ENCODE results near the gene SPAG4. TPM values are rescaled to one million over a fixed set of nuclear protein-coding genes. Genes with fewer than 3 reads are reported as not detected.

Gene SPAG4, protein sequence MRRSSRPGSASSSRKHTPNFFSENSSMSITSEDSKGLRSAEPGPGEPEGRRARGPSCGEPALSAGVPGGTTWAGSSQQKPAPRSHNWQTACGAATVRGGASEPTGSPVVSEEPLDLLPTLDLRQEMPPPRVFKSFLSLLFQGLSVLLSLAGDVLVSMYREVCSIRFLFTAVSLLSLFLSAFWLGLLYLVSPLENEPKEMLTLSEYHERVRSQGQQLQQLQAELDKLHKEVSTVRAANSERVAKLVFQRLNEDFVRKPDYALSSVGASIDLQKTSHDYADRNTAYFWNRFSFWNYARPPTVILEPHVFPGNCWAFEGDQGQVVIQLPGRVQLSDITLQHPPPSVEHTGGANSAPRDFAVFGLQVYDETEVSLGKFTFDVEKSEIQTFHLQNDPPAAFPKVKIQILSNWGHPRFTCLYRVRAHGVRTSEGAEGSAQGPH
- 1 to 10 TPM; 6.4 to 6.9 TPM for total RNA-seq

DNA sequence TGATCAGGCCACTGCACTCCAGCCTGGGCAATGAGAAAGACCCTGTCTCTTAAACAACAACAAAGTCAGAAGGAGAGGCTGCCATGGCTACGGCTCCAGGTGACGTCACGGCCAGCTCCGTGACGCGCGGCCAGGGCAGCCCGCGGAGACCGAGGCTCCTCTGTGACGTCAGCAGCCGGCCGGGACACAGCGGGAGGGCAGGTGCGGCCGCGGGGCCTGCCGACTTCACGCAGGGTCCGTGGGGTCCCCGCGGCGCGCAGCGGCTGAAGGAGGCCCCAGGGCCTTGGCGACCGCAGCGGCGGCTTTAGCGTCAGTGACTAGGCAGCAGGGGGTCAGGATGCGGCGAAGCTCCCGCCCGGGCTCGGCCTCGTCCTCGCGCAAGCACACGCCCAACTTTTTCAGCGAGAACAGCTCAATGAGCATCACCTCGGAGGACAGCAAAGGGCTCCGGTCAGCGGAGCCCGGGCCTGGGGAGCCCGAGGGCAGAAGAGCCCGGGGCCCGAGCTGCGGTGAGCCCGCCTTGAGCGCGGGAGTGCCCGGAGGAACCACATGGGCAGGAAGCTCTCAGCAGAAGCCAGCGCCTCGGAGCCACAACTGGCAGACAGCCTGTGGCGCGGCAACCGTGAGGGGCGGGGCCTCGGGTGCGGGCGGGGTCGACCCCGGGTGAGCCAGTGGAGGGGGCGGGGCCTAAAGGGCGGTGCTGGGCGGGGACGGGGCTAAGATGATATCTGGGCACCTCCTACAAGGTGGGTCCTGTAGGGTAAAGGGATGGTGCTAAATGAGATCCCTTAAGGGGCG is at the start of gene SPAG4:
SPAG4 (plus strand) TSS at position 163 of the 798 bp plus-strand sequence; CDS start at position 338, 175 bp downstream.
- Mint-ChIP-seq H3K36me3 (ENCODE audit: low read depth) (no peaks in the 10 kb centered on the region), H3K9me3 (ENCODE audit: low read depth) (no peaks in the 10 kb centered on the region)
- intact Hi-C loops (cut with DNase I, micrococcal nuclease), result loop anchor here (1.0 to 5.0 kb wide), 19 partner anchors 15 to 1623 kb away; partner anchors contain the start of genes CEP250 (in 2 of the 2), ERGIC3 (in 2 of the 2), NFS1 (in 2 of the 2) and RBM39 (in 2 of the 2)

DNA sequence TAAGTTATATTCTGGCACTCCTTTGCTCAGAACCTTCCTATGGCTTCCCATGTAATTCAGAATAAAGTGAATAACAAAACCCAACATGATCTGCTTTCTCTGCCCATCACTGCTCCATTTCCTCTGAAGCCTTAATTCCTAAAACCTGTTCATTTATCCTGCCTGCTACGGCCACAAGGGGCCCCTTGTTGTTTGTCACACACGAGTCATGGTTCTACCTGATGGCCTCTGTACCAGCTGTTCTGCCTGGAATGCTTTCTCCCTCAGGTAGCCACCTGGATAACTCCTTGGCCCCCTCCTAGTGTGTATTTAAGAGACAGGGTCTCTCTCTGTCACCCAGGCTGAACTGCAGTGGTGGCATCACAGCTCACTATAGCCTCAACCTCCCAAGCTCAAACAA is 47.0 kb upstream of the SPAG4 start:
- no peak overlapping the region for H3K27ac Mint-ChIP-seq
- ChIA-PET CTCF (interaction anchor here (0.6 to 0.7 kb wide), 2 partner anchors 31 to 1478 kb away, joined by 3 to 4 read pairs; no protein-coding TSS in a partner anchor), POLR2A (no interaction called here)
- no peak overlapping the region for H3K4me3 Mint-ChIP-seq
- ATAC-seq (peak; percentile 42), DNase-seq (peak; percentile 25)
- intact Hi-C loops (cut with DNase I, micrococcal nuclease), result no loop called here
- no peaks in the 10 kb centered on the region for H3K36me3 Mint-ChIP-seq (ENCODE audit: low read depth)
- no peaks in the 10 kb centered on the region for H3K27me3 Mint-ChIP-seq
- no peaks in the 10 kb centered on the region for H3K9me3 Mint-ChIP-seq (ENCODE audit: low read depth)
- H3K4me1 Mint-ChIP-seq, result no peaks in the 10 kb centered on the region

More for the DNA sequence above, at the start of gene SPAG4:
- CTCF ChIA-PET, result interaction anchor here (0.5 to 6.7 kb wide), 8 partner anchors 11 to 624 kb away, joined by 3 to 92 read pairs (median 4); partner anchors contain the start of genes CPNE1, RBM12 and SCAND1
- Mint-ChIP-seq H3K4me1 (peaks cover 48% of the 10 kb centered on the region), H3K27ac (peak within 1 kb of the TSS; percentile 94), H3K27me3 (peaks cover 2% of the 10 kb centered on the region), H3K4me3 (peak within 1 kb of the TSS; percentile 83)
- POLR2A ChIA-PET, result interaction anchor here (0.7 to 3.0 kb wide), 12 partner anchors 13 to 161 kb away, joined by 3 to 35 read pairs (median 4); partner anchors contain the start of genes CEP250, CPNE1, ERGIC3 and NFS1
- ATAC-seq, result peak; percentile 86
- DNase-seq, result peak; percentile 100

DNA sequence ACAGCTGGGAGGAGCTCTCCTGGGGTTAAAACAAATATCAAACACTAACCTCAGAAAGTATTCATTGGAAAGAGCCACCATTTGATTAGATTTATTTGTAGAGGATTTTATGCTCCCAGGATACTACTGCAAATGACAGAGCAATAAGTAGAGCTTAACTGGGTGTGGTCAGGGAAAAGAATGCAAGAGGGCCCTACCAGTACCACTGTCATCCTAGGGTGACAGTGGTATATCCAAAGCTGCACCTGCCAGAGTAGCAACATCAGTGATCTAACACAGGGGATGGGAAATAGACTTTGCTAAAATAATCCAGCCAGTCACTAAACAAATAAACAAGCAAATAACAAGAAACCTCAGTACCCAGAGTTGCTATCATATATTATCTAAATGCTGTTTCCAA is 44.1 kb upstream of the SPAG4 start:
- H3K27ac Mint-ChIP-seq, result no peak overlapping the region
- CTCF ChIA-PET, result interaction anchor here (0.5 to 1.4 kb wide), 3 partner anchors 30 to 667 kb away, joined by 3 to 5 read pairs (median 4); no protein-coding TSS in a partner anchor
- no peak for ATAC-seq

DNA sequence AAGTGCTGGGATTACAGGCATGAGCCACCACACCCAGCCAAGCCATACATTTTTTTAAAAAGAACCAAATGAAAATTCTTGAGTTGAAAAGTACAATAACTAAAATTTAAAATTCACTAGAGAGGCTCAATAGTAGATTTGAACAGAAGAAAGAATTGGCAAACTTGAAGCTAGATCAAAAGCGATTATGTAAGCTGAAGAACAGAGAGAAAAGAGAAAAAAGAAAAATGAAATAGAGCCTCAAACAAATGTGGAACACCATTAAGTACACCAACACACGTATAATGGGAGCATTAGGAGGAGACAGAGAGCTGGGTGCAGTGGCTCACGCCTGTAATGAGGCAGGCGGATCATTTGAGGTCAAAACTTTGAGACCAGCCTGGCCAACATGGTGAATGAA is 42.8 kb upstream of the SPAG4 start:
- ChIA-PET POLR2A (interaction anchor here (0.6 kb wide), 1 partner anchor 156 kb away, joined by 3 read pairs; no protein-coding TSS in a partner anchor), CTCF (no interaction called here)
- H3K27ac Mint-ChIP-seq, result no peak overlapping the region
- no peaks in the 10 kb centered on the region for H3K9me3 Mint-ChIP-seq (ENCODE audit: low read depth)
- no peak for DNase-seq
- H3K27me3 Mint-ChIP-seq, result no peaks in the 10 kb centered on the region
- H3K4me3 Mint-ChIP-seq, result no peak overlapping the region
- no peak for ATAC-seq
- intact Hi-C loops (cut with DNase I, micrococcal nuclease), result no loop called here
- H3K4me1 Mint-ChIP-seq, result no peaks in the 10 kb centered on the region
- no peaks in the 10 kb centered on the region for H3K36me3 Mint-ChIP-seq (ENCODE audit: low read depth)

More for the DNA sequence above, 44.1 kb upstream of the SPAG4 start:
- H3K27me3 Mint-ChIP-seq, result no peaks in the 10 kb centered on the region
- intact Hi-C loops (cut with DNase I, micrococcal nuclease), result no loop called here
- POLR2A ChIA-PET, result no interaction called here
- H3K36me3 Mint-ChIP-seq (ENCODE audit: low read depth), result no peaks in the 10 kb centered on the region
- no peak for DNase-seq
- H3K4me1 Mint-ChIP-seq, result no peaks in the 10 kb centered on the region
- H3K9me3 Mint-ChIP-seq (ENCODE audit: low read depth), result no peaks in the 10 kb centered on the region
- no peak overlapping the region for H3K4me3 Mint-ChIP-seq

DNA sequence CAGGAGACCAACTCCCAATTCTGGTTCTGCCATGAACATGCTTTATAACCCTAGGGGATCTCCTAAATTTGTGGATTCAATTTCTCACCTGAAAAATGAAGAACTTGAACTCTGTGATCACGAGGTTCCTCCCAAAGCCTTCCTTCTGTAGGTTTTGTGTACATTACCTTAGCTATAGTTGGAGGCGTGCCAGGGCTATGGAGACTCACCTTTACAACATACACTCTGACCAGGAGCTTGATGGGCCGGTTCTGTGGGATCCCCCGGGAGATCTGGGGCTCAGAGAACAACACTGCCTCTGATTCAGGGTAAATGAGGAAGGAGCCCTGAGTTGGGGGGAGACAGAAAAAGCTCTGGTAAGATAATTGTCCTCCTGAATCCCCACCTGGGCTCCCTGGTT is 39.7 kb upstream of the SPAG4 start:
- ChIA-PET CTCF (no interaction called here), POLR2A (interaction anchor here (0.6 kb wide), 1 partner anchor 11 kb away, joined by 3 read pairs; no protein-coding TSS in a partner anchor)
- Mint-ChIP-seq H3K4me3 (no peak overlapping the region), H3K9me3 (ENCODE audit: low read depth) (no peaks in the 10 kb centered on the region), H3K27me3 (no peaks in the 10 kb centered on the region), H3K36me3 (ENCODE audit: low read depth) (no peaks in the 10 kb centered on the region), H3K4me1 (no peaks in the 10 kb centered on the region), H3K27ac (no peak overlapping the region)
- intact Hi-C loops (cut with DNase I, micrococcal nuclease), result no loop called here
- DNase-seq (no peak), ATAC-seq (no peak)

DNA sequence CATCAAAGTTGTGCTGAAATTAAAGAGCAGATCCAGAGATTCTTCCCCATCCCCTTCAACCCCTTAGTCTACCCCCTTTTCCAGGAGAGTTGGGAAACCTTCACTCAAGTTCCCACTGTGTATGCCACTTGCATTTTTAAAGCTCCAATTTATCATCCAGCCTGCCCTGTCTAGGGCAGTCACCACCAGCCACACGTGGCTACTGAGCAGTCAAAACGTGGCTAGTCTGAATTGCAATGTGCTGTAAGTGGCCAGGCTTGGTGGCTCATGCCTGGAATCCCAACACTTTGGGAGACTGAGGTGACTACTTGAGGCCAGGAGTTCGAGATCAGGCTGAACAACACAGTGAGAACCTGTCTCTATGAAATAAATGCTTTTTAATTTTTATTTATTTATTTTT is 38.8 kb upstream of the SPAG4 start:
- DNase-seq (no peak), ATAC-seq (no peak)
- no peak overlapping the region for H3K4me3 Mint-ChIP-seq
- intact Hi-C loops (cut with DNase I, micrococcal nuclease), result no loop called here
- H3K4me1 Mint-ChIP-seq, result no peaks in the 10 kb centered on the region
- CTCF ChIA-PET, result interaction anchor here (0.6 kb wide), 2 partner anchors 114 to 723 kb away, joined by 3 read pairs; no protein-coding TSS in a partner anchor
- H3K27me3 Mint-ChIP-seq, result no peaks in the 10 kb centered on the region
- H3K36me3 Mint-ChIP-seq (ENCODE audit: low read depth), result no peaks in the 10 kb centered on the region
- POLR2A ChIA-PET, result no interaction called here
- no peaks in the 10 kb centered on the region for H3K9me3 Mint-ChIP-seq (ENCODE audit: low read depth)
- H3K27ac Mint-ChIP-seq, result no peak overlapping the region

DNA sequence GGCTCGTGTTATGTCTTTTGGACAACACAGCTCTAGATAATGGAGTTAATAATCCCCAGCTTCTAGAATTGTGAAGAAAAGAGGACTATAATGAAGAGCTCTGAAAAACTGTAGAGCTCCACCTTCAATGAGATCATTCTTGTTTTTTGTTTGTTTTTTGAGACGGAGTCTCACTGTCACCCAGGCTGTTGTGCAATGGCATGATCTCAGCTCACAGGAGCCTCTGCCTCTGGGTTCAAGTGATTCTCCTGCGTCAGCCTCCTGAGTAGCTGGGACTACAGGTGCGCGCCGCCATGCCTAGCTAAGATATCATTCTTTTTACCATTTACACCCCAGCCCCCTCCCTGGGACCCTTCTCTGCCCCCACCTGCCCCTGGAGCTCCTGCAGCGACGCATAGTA is 37.2 kb upstream of the SPAG4 start:
- POLR2A ChIA-PET, result interaction anchor here (0.6 kb wide), 1 partner anchor 240 kb away, joined by 3 read pairs; no protein-coding TSS in a partner anchor
- DNase-seq, result no peak
- Mint-ChIP-seq H3K4me3 (no peak overlapping the region), H3K27me3 (no peaks in the 10 kb centered on the region), H3K27ac (no peak overlapping the region), H3K9me3 (ENCODE audit: low read depth) (peaks cover 3% of the 10 kb centered on the region), H3K4me1 (no peaks in the 10 kb centered on the region), H3K36me3 (ENCODE audit: low read depth) (no peaks in the 10 kb centered on the region)
- CTCF ChIA-PET, result no interaction called here
- intact Hi-C loops (cut with DNase I, micrococcal nuclease), result no loop called here
- ATAC-seq, result no peak

DNA sequence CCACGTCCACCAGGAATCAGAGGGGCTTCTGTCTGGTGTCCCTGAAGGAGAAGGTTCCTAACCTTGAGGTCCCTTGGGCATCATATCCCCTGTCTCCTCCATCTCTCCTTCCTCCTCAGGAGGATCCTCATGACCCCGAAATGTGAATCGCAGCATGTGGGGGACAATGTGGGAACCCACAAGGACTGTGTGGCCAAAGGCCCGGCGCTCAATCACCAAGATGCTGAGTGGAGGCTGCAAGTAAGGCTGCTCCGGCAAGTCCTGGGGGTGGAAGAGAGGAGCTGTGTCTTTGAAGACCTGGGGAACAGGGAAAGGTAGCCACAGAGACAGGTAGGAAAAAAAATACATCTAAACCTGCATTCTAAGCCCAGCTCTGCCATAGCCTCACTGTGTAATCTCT is 36.4 kb upstream of the SPAG4 start:
- H3K27ac Mint-ChIP-seq, result no peak overlapping the region
- ChIA-PET CTCF (no interaction called here), POLR2A (no interaction called here)
- intact Hi-C loops (cut with DNase I, micrococcal nuclease), result no loop called here
- DNase-seq (no peak), ATAC-seq (no peak)
- H3K36me3 Mint-ChIP-seq (ENCODE audit: low read depth), result no peaks in the 10 kb centered on the region
- H3K9me3 Mint-ChIP-seq (ENCODE audit: low read depth), result peaks cover 3% of the 10 kb centered on the region
- H3K27me3 Mint-ChIP-seq, result no peaks in the 10 kb centered on the region
- no peaks in the 10 kb centered on the region for H3K4me1 Mint-ChIP-seq
- H3K4me3 Mint-ChIP-seq, result no peak overlapping the region

DNA sequence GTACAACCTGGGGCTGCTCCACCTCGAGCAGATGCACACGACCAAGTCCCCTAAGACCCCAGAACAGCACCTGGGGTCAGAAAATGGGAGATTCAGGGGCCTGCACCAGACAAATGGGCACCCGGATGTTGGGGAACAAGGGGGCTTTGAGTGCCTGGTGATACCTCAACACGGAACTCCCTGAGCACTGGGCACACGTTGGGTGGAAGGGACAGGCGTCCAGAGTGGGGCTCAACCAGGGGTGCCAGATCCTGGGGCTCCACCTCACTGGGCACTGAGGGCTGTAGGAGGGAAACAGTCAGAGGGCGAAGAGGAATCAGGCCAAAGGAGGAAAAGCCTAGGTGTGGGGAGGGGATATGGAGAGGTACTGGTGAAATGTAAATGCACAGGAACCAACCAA is 33.5 kb upstream of the SPAG4 start:
- CTCF ChIA-PET, result interaction anchor here (0.7 kb wide), 1 partner anchor 15 kb away, joined by 3 read pairs; no protein-coding TSS in a partner anchor

DNA sequence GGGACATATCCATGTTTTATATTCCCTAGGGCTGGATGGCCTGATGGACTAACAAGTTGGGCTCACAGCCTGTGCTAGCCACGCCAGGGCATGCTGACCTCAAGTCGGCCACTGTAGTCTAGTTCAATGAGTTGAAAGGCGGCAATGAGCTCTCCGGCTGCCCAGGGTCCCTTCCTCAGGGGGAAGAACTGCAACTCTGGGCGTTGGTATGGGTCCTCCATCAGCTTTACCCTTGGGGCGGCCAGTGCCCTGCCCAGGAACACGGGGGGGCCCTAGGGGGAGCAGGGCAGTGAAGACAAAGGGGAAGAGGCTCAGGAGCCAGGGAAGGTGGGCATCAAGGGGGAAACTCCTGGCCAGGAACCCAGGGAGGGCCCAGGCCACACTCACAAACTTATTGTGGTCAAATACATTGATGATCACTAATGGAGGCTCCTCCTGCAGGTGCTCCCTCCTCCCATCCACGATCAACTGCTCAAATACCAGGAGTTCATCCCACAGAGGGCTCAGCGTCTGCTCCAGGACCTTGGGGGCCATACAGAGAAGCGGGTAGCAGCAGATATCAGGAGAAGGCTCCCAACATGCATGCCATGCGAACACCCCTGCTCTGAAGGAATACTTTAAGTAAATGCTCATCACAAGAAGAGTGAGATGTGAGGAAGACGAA is 32.8 kb upstream of the SPAG4 start:
- Mint-ChIP-seq H3K27me3 (no peaks in the 10 kb centered on the region), H3K27ac (no peak overlapping the region), H3K36me3 (ENCODE audit: low read depth) (no peaks in the 10 kb centered on the region), H3K9me3 (ENCODE audit: low read depth) (peaks cover 3% of the 10 kb centered on the region), H3K4me1 (no peaks in the 10 kb centered on the region), H3K4me3 (no peak overlapping the region)
- ChIA-PET CTCF (no interaction called here), POLR2A (no interaction called here)
- DNase-seq (no peak), ATAC-seq (no peak)
- intact Hi-C loops (cut with DNase I, micrococcal nuclease), result no loop called here

More for the DNA sequence above, 33.5 kb upstream of the SPAG4 start:
- POLR2A ChIA-PET, result no interaction called here
- Mint-ChIP-seq H3K36me3 (ENCODE audit: low read depth) (no peaks in the 10 kb centered on the region), H3K4me1 (no peaks in the 10 kb centered on the region), H3K27ac (no peak overlapping the region), H3K27me3 (no peaks in the 10 kb centered on the region), H3K4me3 (no peak overlapping the region), H3K9me3 (ENCODE audit: low read depth) (peaks cover 3% of the 10 kb centered on the region)
- ATAC-seq, result no peak
- DNase-seq, result no peak
- intact Hi-C loops (cut with DNase I, micrococcal nuclease), result no loop called here

Measured in activated CD4-positive, alpha-beta T cell treated with anti-CD3 and anti-CD28 coated beads for 36 hours (primary cell).